Measurements from ENCODE around the gene ADGRG7.

The ADGRG7 gene

DNA sequence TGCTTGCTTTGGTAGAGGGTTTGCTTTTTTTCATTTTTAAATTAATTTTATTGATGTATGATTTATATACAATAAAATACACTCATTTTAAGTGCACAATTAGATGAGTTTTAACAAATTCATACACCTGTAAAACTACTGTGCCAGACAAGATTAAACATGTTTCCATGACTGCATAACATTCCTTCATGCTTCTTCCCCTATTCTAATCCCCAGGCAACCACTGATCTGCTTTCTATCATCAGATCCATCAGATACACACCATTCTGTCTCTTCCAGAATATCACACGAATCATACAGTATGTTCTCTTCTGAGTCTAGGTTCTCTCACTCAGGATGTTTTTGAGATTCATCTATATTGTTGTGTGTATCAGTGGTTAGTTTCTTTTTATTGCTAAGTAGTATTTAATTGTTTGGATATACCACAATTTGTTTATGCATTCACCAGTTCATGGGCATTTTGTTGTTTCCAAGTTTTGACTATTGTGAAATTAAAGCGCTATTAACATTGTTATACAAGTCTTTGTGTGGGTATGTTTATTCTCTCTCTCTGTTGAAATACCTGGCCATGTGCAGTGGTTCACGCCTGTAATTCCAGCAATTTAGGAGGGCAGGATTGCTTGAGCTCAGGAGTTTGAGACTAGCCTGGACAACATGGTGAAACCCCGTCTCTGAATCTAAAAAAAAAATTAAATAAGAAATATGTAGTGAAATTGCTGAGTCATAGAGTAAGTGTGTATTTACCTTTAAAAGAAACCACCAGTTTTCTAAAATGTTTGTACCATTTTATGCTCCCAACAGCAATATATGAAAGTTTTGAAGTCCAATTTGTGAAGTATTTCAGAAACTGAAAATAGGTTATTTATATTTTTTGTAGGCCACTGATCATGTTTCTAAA lies 92.9 kb downstream of the ADGRG7 start:
- no peak for DNase-seq

DNA sequence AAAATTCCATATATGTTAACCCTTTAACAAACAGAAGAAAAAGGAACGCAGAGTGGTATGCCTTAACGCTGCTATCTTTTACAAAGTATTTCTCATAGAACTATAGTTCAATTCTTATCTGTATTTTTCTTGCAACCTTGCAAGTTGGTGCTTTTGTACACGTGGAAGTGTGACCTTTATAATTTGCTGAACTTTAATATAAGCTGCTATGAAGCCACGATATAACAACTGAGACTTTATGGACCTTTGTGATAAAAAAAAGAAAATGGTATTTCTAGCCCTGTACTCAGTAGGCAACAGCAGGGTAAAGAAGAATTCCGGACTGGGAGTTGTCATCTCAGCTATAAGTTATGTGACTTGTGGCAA lies 93.6 kb downstream of the ADGRG7 start:
- DNase-seq: no peak

DNA sequence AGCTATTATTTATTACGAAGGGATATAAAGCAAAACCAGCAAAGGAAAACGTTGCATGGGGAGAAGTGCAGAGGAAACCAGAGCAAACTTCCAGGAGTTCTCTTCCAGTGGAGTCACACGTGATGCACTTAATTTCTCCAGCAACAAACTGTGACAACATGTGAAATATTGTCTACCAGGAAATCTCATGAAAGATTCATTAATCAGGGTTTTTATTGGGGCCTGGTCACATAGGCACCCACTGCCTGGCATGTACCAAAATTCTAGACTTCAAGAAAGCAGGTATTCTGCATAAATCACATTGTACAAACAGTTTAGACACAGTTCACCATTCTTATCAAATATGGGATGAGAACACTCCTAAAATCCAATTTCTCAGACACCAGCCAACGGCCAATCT lies 94.5 kb downstream of the ADGRG7 start:
- no peak for DNase-seq

DNA sequence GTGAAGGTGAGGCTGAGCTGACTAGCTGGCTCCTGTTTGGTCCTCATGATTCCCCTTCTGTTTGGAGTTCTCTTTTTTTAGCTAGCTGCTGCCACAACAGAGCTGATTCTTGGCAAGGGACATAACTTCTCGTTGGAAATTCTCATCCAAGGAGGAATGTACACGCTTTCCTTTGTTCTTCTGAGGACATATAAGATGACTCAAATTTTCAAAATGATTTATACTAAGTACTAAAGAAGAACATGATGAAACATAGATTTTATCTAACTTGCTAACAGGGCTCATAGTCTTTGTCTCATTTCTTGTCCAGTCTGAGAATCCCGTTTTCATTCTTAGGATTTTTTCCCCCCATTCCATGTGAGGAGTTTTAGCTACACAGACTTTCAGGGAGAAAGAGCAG lies 97.0 kb downstream of the ADGRG7 start:
- DNase-seq: no peak

DNA sequence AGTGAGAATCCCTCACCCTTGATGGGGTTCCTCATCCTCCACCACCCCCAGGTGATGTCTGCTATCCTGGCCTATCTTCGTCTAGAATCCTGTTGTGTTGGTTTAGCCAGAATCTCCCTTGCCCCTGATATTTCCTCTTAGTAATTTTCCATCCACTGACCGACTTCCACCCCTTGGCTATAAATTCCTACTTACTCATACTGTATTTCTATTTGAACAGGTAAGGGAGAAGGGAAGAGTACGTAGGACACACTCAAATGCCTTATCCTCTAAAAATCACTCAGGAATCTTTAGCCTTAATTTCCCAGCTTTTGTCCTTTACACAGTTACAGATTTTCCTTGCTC lies 99.2 kb downstream of the ADGRG7 start:
- no peak for DNase-seq

DNA sequence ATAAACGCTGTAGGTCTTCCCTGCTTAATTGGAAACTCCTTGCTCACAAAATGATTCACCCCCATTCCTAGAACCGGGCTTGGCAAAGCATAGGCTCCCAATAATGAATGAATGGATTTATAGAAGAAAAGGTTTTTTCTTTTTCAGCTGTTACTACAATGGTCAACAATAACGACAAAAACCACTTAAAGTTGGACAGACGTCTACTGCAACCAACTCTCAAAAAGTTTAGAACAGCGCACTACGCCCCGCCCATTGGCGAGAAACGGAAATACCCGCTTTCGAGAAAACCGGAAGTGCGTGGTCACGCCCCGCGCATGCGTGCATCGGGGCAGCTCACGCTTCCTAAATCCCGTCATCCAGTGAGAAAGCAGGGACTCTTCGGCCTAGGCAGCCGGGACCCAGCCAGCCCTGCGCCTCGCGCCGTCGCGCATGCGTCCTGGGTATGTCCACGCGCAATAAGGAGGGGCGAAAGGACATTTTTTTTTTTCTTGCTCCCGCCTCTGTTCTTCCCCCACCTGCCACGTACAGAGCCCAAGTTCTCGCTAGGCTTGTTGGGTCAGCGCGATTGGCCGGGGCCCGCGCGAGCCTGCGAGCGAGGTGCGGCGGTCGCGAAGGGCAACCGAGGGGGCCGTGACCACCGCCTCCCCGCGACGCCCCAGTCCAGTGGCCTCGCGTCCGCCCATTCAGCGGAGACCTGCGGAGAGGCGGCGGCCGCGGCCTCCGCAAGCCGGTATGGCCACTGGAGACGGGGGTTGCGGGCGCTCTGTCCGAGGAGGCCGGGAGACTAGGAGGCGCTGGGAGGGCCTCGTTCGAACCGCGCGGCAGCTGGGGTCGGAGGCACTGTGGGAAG lies 99.8 kb downstream of the ADGRG7 start, which contains the start of gene TFG:
Gene TFG (plus strand): TSS at position 506 of the 853 bp plus-strand sequence. CDS start 4,192 bp downstream, outside the sequence.
- DNase-seq: peak; percentile 97

DNA sequence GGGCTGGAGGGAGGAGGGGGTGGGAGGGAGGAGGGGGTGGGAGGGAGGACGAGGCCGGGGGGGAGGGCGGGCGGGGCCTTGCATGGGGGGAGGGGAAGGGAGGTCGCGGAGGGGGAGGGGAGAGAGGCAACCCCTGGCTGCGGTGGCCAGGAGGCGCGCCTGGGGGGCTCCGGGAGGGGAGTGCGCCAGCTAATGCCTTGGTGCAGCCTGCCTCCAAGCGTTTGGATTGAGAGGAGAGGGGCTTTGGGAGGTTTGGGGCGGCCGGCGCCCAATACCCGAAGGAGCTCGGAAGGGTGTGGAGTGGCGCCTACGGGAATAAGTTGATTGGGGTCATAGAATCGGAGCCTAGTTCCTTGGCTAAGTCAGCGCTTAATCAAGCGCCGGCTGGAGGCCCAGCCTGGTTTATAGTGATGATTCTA lies 100.5 kb downstream of the ADGRG7 start:
- peak; percentile 40 for DNase-seq

DNA sequence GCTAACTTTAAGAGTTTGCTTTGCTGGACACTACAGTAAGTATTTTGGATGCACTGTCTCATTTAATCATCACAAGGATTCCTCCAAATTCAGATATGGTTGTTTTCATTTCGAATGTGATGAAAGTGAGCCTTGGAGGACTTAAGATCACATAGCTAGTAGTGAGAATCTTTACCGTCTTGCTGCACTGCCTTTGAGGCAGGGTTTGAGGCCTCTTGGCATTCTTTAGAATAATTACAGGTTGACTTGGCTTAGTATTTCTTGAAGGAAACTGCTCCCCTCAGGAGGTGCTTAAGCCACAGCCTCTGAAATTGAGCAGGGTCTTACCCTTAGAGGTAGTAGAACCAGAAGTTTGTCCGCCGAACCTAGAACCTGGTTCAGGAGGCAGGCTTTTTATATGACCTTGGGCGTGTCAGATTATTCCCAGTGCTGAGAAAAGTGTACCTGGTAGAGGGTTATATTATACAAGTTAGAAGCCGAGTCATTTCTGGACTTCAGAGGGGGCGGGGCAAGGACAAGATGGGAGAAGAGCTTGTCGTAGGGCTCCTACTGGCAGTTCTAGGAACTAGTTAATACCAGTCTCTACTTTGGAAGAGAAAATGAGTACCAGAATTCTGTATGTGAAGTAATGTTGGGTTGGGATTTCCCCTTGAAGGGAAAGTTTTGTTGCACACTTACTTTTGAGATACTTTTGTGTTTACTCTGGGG lies 101.0 kb downstream of the ADGRG7 start:
- DNase-seq: peak; percentile 79

DNA sequence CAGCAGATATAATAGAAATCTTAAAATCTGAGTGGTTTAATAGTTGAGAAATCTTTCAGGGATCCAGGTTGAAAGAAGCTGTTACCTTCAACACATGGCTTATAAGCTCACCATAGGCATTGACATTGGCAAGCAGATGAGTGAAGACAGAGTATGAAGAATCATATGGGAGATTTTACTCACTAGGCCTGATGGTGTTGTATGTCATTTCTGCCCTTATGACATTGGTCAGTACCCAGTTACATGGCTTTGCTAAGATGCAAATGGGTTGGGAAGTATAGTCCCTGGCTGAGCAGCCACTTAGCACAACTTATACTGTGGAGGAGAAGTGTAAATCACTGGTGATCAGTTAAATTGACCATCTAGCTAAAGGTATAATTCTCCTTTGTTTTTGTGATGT lies 105.8 kb downstream of the ADGRG7 start:
- DNase-seq: no peak

DNA sequence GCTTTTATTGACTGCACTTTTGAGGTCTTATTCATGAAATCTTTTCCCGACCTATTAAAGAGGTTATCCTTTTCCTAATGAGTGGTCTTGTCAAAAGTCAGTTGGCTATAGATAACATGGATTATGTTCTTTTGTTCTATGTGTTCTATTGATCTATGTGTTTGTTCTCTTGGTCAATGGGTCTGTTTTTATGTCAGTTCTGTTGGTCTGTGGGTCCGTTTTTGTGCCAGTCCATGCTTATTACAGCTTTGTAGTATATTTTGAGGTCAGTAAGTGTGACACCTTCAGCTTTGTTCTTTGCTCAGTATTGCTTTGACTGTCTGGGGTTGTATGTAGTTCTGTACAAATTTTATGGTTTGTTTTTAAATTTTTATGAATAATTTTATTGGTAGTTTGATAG lies 107.7 kb downstream of the ADGRG7 start:
- DNase-seq: no peak

DNA sequence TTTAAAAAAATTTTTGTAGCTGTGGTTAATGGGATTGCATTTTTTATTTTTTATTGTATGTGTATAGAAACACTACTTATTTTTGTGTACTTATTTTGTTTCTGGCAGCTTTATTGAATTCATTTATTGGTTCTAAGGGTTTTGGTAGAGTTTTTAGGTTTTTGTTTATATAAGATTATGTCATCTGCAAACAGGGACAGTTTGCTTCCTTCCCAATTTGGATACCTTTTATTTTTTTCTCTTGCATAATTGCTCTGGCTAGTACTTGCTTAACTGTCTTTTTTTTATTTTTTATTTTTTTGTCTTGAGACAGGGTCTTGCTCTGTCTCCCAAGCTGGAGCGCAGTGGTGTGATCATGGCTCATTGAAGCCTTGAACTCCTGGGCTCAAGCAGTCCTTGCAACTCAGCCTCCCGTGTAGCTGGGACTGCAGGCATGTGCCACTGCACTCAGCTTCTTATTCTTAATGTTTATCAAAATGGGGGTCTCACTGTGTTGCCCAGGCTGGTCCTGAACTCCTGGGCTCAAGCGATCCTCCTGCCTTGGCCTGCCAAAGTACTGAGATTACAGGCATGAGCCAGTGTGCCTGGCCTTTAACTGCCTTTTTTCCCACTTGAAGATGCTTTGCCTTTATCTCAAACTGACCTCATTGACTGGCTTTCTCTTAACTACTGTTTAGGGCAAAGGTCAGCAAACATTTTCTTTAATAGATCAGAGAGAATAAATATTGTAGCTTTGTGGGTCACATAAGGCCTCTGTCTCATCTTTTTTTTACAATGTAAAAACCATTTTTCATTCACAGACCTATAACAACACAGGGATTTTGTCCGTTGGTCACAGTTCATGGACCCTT lies 108.5 kb downstream of the ADGRG7 start:
- DNase-seq: no peak

DNA sequence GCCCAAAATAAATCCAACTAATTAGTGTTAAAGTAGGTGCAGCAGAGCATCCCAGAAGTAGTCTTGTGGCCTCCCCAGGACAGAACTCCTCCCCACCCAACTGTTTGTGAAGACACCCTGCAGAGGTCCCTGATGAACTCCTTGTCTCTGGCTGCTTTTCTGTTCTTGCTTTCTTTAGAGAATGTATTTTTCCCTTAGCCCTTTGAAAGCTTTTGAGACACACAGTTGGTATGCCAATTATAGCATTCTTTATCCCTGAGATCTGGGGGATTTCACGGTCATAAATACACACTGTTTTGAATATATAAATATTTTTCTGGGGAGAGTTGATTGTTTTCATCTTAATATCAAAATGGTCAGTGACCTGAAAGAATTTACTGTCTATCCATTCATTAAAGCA lies 109.7 kb downstream of the ADGRG7 start:
- no peak for DNase-seq

DNA sequence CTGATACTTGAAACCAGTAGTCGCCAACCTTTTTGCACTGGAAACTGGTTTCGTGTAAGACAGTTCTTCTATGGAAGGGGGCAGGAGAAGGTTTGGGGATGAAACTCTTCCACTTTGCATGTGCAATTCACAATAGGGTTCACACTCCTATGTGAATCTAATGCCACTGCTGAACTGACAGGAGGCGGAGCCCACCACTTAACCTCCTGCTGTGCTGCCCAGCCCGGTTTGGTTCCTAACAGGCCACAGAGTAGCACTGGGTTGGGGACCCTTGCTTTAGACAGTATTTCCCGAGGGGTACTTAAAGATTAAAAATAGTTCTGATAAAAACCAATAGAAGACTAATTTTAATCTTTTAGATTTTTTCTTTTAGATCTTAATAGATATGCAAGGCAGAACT lies 111.0 kb downstream of the ADGRG7 start:
- DNase-seq: no peak

DNA sequence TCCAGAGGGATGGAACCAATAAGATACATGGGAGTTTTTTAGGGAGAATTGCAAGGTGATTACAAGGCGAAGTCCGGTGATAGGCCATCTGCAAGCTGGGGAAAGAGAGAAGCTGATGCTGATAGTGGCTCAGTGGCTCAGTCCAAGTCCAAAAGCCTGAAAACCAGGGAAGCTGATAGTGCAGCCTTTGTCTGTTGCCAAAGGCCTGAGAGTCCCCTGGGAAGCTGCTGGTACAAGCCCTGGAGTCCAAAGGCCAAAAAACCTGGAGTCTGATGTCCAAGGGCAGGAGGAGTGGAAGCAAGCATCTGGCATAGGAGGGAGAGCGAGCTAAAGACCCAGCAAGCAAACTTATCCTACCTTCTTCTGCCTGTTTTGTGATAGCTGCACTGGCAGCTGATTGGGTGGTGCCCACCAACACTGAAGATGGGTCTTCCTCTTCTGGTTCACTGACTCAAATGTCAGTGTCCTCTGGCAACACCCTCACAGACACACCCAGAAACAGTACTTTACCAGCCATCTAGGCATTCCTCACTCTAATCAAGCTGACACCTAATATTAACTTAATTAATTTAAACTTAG lies 116.6 kb downstream of the ADGRG7 start:
- DNase-seq: no peak

DNA sequence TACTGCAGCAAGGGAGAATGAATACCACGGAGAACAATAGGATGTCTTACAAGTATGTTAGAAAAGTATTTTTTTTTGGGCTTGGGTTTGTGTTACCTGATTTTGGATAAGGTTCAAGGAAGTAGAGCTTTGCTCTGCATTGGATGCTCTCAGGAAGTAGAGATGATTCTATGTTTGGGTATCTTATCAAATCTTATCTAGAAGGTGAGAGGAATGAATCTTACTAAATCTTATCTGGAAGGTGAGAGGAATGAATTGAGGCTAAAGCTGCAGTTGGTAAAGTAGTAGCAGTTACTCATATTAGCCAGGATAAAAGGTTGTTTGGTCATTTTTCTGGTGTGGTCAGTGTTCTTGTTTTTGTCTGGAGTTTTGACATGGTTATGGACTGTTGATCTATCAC lies 117.3 kb downstream of the ADGRG7 start:
- no peak for DNase-seq

DNA sequence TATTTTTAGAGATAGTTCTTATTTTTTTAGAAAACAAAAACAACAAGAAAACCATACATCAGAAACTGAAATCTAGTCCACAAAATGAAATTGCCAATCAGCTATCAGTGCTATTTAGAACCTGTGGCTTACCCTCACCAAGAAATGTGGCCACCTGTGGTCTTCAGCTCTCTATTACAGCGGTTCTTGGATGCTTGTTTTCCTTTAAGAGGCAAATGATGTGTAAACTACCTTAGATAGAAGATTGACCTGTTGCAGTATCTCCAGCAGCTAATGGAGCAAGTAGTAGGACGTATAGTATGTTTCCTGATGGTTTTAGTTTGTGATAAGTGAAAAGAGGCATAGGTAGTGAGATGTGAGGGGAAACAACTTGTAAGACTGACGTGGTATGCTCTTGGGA lies 121.1 kb downstream of the ADGRG7 start:
- DNase-seq: no peak

DNA sequence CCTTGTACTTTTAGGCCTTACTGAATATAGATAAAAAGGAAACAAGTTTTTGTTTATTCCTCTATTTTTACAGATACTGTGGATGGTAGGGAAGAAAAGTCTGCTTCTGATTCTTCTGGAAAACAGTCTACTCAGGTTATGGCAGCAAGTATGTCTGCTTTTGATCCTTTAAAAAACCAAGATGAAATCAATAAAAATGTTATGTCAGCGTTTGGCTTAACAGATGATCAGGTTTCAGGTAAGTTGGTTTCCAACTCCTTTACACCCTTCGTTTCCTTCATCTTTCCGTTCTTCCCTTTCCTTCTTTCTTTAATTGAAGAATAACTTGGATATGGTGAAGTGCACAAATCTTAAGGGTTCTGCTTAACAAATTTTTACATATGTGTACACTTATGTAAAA lies 123.0 kb downstream of the ADGRG7 start:
- DNase-seq: no peak

DNA sequence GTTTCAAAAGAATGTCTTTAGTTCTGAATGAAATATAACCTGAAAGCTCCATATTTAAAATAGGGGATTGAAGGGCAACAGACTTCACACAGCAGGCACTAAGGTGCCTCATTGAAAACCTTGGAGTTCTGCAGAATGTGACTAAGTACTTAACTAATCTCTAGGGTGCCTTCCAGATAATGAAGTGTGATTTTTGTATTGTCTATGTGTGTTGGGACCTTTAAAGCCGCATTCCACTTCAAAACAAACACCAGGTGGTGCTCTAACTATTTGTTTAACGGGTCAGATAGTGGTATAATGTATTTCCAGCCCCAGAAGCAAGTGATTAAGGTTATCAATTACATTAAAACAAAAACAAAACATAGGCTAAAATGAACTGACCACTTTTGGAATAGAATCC lies 127.9 kb downstream of the ADGRG7 start:
- DNase-seq: no peak

DNA sequence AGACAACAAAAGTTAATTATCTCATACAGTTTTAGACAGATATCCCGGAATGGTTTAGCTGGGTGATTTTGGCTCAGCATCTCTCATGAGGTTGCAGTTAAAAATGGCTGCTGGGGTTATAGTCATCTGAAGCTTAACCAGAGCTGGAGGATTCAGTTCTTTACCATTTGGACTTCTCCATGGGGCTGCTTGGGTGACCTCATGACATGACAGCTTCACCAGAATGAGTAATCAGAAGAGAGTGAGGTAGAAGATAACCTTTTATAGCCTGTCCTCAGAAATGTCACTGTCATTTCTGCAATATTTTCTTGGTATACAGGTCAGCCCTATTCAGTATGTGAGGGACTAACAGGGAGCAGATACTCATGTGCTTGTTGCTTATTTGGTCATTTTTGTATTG lies 130.8 kb downstream of the ADGRG7 start:
- no peak for DNase-seq

DNA sequence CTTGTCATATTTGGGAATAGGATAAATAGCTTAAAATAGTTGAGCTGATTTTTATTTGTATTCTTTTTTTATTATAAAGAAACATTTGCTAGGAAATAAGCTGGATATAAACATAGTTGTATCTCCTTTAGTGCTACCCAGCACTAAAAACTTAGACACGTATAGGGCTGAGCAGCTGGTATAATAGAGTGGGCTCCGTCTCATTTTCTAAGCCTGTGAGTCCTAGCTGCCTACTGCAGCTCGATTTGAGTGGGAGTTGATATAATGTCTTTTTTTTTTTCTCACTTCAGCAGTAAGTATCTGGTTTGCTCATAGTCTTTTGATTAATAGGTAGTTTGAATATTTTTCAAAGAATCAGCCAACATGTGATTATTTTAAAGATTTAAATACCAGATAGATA lies 134.1 kb downstream of the ADGRG7 start:
- DNase-seq: no peak

DNA sequence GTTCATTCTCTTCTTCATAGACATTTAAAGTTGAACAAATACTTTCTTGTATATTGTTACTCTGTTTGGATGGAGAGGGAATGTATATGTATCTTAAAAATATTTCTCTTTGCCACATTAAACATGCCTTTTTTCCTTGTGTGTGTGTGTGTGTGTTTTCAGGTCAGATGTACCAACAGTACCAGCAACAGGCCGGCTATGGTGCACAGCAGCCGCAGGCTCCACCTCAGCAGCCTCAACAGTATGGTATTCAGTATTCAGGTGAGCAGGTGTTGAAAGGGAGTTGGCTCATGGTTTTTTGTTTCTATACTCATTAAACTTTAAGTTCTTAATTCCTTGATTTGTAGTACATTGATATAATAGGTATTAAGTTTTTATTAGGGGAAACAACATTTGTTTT lies 135.3 kb downstream of the ADGRG7 start:
- no peak for DNase-seq

Measured in stimulated activated CD4-positive, alpha-beta T cell treated with anti-CD3 and anti-CD28 coated beads, Interleukin-4, amount 100 ng/mL, for 24 hours (primary cell).